ENCODE measurements around the gene GJC2.
"Not testable (repeated sequence)": the region's sequence is repeated elsewhere in the genome, so short reads cannot be mapped to it uniquely, and the experiment has no call there.

GJC2 gene

GRCh38 chr1:228173528-228174481 lies 24.1 kb downstream of the GJC2 start:
- not testable (repeated sequence) for DNase-seq (ENCODE audit: low read depth in 3 of 3)

- no peak for DNase-seq (ENCODE audit: low read depth in 3 of 3)
Observed at GRCh38 chr1:228174482-228175315, 25.0 kb downstream of the GJC2 start.

GRCh38 chr1:228175316-228176023 lies 25.7 kb downstream of the GJC2 start:
- no peak for DNase-seq (ENCODE audit: low read depth in 3 of 3)

- no peak for DNase-seq (ENCODE audit: low read depth in 3 of 3)
Observed at GRCh38 chr1:228176024-228176395, 26.3 kb downstream of the GJC2 start.

- no peak for DNase-seq (ENCODE audit: low read depth in 3 of 3)
Observed at GRCh38 chr1:228176461-228177182, 26.9 kb downstream of the GJC2 start.

GRCh38 chr1:228177183-228177475 lies 27.4 kb downstream of the GJC2 start:
- no peak for DNase-seq (ENCODE audit: low read depth in 3 of 3)

- DNase-seq (ENCODE audit: low read depth in 3 of 3) = no peak
Observed at GRCh38 chr1:228177721-228178710, 28.3 kb downstream of the GJC2 start.

GRCh38 chr1:228178737-228179684 lies 29.3 kb downstream of the GJC2 start:
- no peak for DNase-seq (ENCODE audit: low read depth in 3 of 3)

- DNase-seq (ENCODE audit: low read depth in 3 of 3) = no peak
Observed at GRCh38 chr1:228180271-228180958, 30.7 kb downstream of the GJC2 start.

- no peak for DNase-seq (ENCODE audit: low read depth in 3 of 3)
Observed at GRCh38 chr1:228180959-228181644, 31.4 kb downstream of the GJC2 start.

- no peak for DNase-seq (ENCODE audit: low read depth in 3 of 3)
Observed at GRCh38 chr1:228181645-228182034, 31.9 kb downstream of the GJC2 start.

- no peak for DNase-seq (ENCODE audit: low read depth in 3 of 3)
Observed at GRCh38 chr1:228182296-228183030, 32.7 kb downstream of the GJC2 start.

- no peak for DNase-seq (ENCODE audit: low read depth in 3 of 3)
Observed at GRCh38 chr1:228184152-228184551, 34.4 kb downstream of the GJC2 start.

GRCh38 chr1:228185641-228185965 lies 35.9 kb downstream of the GJC2 start:
- peak in 1 of 3 experiments; percentile 23 for DNase-seq (ENCODE audit: low read depth in 3 of 3)

GRCh38 chr1:228188249-228188648 lies 38.5 kb downstream of the GJC2 start:
- DNase-seq (ENCODE audit: low read depth in 3 of 3) = not testable (repeated sequence)

- DNase-seq (ENCODE audit: low read depth in 3 of 3) = no peak
Observed at GRCh38 chr1:228190182-228190581, 40.5 kb downstream of the GJC2 start.

GRCh38 chr1:228190778-228191177 lies 41.0 kb downstream of the GJC2 start:
- DNase-seq (ENCODE audit: low read depth in 3 of 3) = no peak

All from stimulated activated CD4-positive, alpha-beta T cell treated with anti-CD3 and anti-CD28 coated beads, TNF-alpha, amount 100 ng/mL, for 4 hours (primary cell).